ENCODE data around the gene TRIM47.

The TRIM47 gene

DNA sequence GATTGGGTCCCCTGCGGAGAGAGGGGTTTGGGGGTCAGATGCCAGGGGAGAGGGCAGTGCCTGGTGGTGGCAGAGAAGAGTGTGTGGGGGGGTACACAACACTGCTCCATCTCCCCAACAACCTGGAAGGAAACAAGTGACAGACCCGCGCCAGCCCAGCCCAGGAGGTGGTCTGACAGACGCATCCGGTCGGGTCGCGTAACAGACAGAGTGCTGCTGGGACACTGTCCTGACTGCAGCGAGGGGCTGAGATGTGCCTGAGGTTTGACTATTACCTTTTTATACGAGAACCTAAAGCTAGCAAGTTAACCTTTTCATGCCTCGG is 50.3 kb downstream of the TRIM47 start:
- no peak for FAIRE-seq

DNA sequence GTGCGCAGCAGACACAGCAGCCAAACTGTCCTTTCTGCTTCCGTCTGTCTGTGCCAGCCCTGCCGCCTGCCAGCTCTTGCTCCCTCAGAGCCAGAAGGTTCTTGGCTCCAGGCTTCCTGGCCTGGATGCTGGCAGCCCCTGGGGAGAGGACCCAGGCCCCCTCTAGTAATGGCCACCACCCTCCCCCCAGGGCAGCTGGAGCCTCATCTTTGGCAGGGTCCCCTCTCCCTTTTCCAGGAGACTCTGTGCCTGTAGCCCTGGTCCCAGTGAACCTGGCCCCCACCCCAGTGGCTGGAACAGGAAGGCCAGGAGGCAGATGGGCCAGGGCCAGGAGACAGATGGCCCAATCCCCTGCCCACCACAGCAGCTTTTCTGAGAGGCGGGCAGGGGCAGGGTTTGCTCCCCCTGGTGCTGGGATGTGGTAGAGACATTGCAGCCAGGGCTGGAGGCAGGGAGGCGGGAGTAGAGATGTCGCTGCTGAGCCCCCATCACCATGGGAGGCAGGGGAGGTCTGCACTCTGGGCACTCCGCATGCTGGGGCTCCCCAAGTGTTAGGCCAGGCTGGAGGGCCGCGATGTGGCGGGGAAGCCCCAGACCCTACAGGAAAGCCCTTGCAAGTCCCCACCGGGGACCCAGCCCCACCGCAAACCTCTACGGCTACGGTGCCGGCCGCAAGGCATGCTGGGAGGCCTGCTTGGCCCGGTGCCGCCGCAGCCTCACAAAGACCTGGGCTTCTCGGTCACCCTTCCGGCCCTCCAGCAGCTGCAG is 50.9 kb downstream of the TRIM47 start:
- FAIRE-seq, result no peak

DNA sequence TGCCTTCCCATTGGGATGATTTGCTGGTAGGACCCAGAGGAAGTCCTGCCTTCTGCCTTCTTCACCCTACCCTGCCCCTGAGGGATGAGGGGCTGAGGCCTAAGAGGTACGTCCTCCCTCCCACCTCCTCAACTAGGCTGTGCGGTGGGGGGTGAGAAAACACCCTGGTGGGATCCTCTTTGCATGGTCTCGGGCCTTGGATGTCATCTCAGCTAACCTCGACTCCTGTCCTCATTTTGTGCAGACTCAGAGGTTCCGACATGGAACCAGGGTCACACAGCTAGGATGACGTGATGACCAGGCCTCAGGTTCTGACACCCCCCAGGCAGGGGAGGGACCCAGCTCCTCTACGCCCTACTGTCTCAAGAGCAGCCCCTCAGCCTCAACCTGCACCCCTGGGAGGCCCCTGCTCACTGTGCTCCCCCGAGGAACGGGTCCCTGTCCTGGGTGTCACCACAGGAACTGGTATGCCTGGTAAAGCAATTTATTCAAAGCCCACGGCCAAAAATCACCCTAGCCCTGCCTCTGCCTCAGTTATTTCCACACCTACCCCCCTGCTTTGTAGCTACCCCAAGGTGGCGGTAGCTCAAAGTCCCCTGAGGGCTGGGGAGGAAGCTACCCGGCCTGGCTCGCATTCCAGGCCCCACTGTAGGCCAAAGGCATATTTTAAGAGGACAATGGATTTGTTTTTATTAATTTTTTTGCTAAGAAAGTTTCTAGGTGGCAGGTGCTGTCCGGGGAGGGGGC is 51.6 kb downstream of the TRIM47 start:
- no peak for FAIRE-seq

DNA sequence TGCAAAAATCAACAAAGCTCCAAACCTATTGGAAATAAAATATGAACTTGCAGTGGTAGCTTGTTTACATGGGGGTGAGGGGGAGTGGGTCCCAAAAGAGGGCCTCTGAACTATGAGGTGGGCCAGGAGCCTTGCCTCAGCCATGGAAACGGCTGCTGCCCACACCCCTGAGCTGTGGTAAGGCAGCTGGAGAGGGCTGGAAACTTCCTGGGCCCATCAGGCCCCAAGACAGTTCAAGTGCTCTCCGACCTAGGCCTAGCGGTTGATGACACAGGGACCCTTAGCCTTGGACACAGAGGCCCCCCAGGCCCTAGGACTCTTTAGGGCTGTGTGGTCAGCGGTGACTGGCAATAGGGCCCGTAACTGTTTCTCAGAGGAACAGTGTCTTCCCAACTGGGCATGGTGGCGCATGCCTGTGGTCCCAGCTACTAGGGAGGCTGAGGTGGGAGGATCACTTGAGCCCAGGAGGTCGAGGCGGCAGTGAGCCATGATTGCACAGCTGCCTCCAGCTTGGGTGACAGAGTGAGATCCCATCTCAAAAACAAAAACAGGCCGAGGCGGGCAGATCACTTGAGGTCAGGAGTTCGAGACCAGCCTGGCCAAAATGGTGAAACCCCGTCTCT is 52.5 kb downstream of the TRIM47 start:
- no peak for FAIRE-seq

DNA sequence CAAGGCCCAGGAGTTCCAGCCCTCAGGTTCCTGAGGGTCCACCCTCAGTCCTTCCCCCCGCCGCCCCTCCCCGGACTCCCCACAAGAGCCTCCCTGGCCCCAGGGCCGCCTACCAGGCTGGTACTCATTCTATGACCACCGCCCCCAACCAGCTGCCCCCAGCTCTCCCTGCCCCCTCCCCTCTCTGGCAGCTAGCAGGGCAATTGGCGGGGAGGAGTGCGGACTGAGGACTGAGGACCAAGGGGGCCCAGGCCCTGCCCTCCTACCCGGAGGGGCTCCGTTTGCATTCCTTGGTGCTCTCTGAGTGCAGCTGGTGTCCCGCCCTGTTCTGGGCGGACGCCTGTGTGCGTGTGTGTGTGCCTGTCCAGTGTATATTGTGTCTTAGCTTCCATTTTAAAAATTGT is 53.2 kb downstream of the TRIM47 start:
- FAIRE-seq, result no peak

DNA sequence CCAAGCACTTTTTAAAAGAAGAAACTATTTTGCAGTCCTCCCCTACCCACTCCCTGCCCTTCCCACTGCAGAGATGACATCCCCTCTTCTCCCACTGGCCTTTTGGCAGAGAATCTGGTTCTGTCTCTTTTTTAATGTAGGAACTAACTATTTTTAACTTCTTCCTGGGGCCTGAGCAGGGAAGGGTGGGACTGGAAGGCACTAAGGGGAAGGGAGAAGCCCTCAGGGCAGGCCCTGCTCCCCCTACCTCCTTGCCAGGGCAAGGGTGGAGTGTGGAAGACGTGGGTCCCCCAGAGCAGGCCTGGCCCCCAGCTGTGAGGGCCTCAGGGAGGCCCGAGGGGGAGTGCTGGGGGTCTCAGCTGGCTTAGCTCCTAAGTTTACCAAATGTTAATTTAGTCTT is 53.7 kb downstream of the TRIM47 start:
- no peak for FAIRE-seq

Data from G401.6 (cell line).